ENCODE results near the gene ZNF335.

ZNF335 gene

GRCh38 chr20:45971675-45972499, at the start of gene ZNF335:
ZNF335 (minus strand) TSS chr20:45972203; CDS start chr20:45971410, 793 bp downstream.
- peak within 1 kb of the TSS; percentile 97 for H3K4me3 ChIP-seq (ENCODE audit: low read depth, low read length)
- DNase-seq (ENCODE audit: low read depth), result peak; percentile 99
- TF ChIP-seq CTCF (IDR thresholded peaks at IDR 0.05; ENCODE audit: low read depth, low read length) (no peak), POLR2A (IDR thresholded peaks at IDR 0.05; ENCODE audit: extremely low read depth, insufficient read length) (peak; percentile 41), MAX (IDR thresholded peaks at IDR 0.05; ENCODE audit: low read depth, low read length) (peak; percentile 94), MYC (IDR thresholded peaks at IDR 0.05; ENCODE audit: low read depth, low read length) (peak; percentile 57)

GRCh38 chr20:46020555-46020954, 48.6 kb upstream of the ZNF335 start:
- DNase-seq (ENCODE audit: low read depth), result no peak
- TF ChIP-seq MYC (IDR thresholded peaks at IDR 0.05; ENCODE audit: low read depth, low read length) (no peak), POLR2A (IDR thresholded peaks at IDR 0.05; ENCODE audit: extremely low read depth, insufficient read length) (no peak), CTCF (IDR thresholded peaks at IDR 0.05; ENCODE audit: low read depth, low read length) (no peak), MAX (IDR thresholded peaks at IDR 0.05; ENCODE audit: low read depth, low read length) (no peak)
- peak overlapping the region; percentile 65 for H3K4me3 ChIP-seq (ENCODE audit: low read depth, low read length)

- no peak for DNase-seq (ENCODE audit: low read depth)
- H3K4me3 ChIP-seq (ENCODE audit: low read depth, low read length), result no peak overlapping the region
- no peak for TF ChIP-seq CTCF (IDR thresholded peaks at IDR 0.05; ENCODE audit: low read depth, low read length)
- no peak for TF ChIP-seq MYC (IDR thresholded peaks at IDR 0.05; ENCODE audit: low read depth, low read length)
Observed at GRCh38 chr20:46018611-46019010, 46.6 kb upstream of the ZNF335 start.

GRCh38 chr20:46018112-46018511, 46.1 kb upstream of the ZNF335 start:
- DNase-seq (ENCODE audit: low read depth), result no peak
- no peak overlapping the region for H3K4me3 ChIP-seq (ENCODE audit: low read depth, low read length)
- TF ChIP-seq MAX (IDR thresholded peaks at IDR 0.05; ENCODE audit: low read depth, low read length) (no peak), POLR2A (IDR thresholded peaks at IDR 0.05; ENCODE audit: extremely low read depth, insufficient read length) (no peak), CTCF (IDR thresholded peaks at IDR 0.05; ENCODE audit: low read depth, low read length) (no peak), MYC (IDR thresholded peaks at IDR 0.05; ENCODE audit: low read depth, low read length) (no peak)

- no peak for DNase-seq (ENCODE audit: low read depth)
- H3K4me3 ChIP-seq (ENCODE audit: low read depth, low read length), result no peak overlapping the region
- TF ChIP-seq MAX (IDR thresholded peaks at IDR 0.05; ENCODE audit: low read depth, low read length), result no peak
- no peak for TF ChIP-seq POLR2A (IDR thresholded peaks at IDR 0.05; ENCODE audit: extremely low read depth, insufficient read length)
- no peak for TF ChIP-seq CTCF (IDR thresholded peaks at IDR 0.05; ENCODE audit: low read depth, low read length)
- TF ChIP-seq MYC (IDR thresholded peaks at IDR 0.05; ENCODE audit: low read depth, low read length), result no peak
Observed at GRCh38 chr20:46017272-46017671, 45.3 kb upstream of the ZNF335 start.

Measured in NB4 (cell line).